Naive thymus-derived CD4-positive, alpha-beta T cell (primary cell): ENCODE measurements around the gene UMOD. TPM values are rescaled to one million over a fixed set of nuclear protein-coding genes. Genes with fewer than 3 reads are reported as not detected.

Source experiments
- polyA plus RNA-seq, 2 donors: library from polyadenylated mRNA; unstranded; fragments of 300-500 nt; fragmentation: Illumina TruSeq; gene quantifications; one replicate each; pipeline ENCODE4 v1.2.3, GENCODE V29; 2021
- total RNA-seq, 6 experiments: library from RNA in 5 of 6; stranded (reverse) in 5 of 6; gene quantifications; 1 replicate in 5 of 6; 2 replicates in 1 of 6; pipeline ENCODE4 v1.2.3 and lab custom pipeline; 2021 to 2026

Gene UMOD
- total and polyA plus RNA-seq, 7 experiments from 2014 or later, result not detected

Other genes with a start within 250 kb of the UMOD start
- not detected for gene GP2, start 25.2 kb downstream of the UMOD start, total RNA-seq
- gene GP2, start 25.2 kb downstream of the UMOD start, polyA plus RNA-seq, result not detected
- gene PDILT, start 52.0 kb upstream of the UMOD start, total RNA-seq, result not detected
- not detected for gene PDILT, start 52.0 kb upstream of the UMOD start, polyA plus RNA-seq
- gene ACSM5, start 56.8 kb upstream of the UMOD start, total RNA-seq, result not detected
- not detected for gene ACSM5, start 56.8 kb upstream of the UMOD start, polyA plus RNA-seq
- gene ACSM2A, start 98.8 kb upstream of the UMOD start, total RNA-seq, result not detected
- gene ACSM2A, start 98.8 kb upstream of the UMOD start, polyA plus RNA-seq, result not detected
- not detected for gene ACSM2B, start 223.7 kb upstream of the UMOD start, total RNA-seq
- gene ACSM2B, start 223.7 kb upstream of the UMOD start, polyA plus RNA-seq, result not detected